ENCODE measurements around the gene VAMP4. TPM values are rescaled to one million over a fixed set of nuclear protein-coding genes. Genes with fewer than 3 reads are reported as not detected.

Gene VAMP4
- total RNA-seq, 1 donor from 2014 or later = 3.6 TPM

DNA sequence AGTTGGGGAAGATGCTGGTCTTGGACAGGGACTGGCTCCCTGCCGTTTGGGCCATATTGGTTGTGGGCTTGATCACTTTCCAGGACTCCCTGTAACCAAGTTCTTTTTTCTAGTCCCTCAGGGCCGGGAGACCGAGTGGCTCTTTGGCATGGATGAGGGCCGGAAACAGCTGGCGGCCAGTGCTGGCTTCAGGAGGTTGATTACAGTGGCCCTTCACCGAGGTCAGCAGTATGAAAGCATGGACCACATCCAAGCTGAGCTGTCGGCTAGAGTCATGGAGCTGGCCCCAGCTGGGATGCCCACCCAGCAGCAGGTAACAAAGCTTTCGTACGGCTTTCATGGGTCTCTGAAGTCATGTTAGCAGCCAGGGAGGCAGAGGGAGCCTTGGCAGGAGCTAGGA, 43.9 kb upstream of the VAMP4 start:
- no peak overlapping the region for H3K27ac ChIP-seq
- H3K9me3 ChIP-seq = no peaks in the 10 kb centered on the region
- no peak for DNase-seq (ENCODE audit: low spot score in 2 of 2)
- H3K27me3 ChIP-seq = no peaks in the 10 kb centered on the region
- peaks cover 44 to 67% of the 10 kb centered on the region in 2 donors for H3K36me3 ChIP-seq
- peaks cover 5 to 18% of the 10 kb centered on the region in 2 donors for H3K4me1 ChIP-seq
- TF ChIP-seq CTCF (IDR thresholded peaks at IDR 0.05) = no peak
- intact Hi-C loops (cut with DNase I) = no loop called here
- no peak overlapping the region for H3K4me3 ChIP-seq

GRCh38 chr1:171784784-171785183, 42.9 kb upstream of the VAMP4 start:
- peaks cover 40 to 57% of the 10 kb centered on the region in 2 donors for H3K36me3 ChIP-seq
- no peak for DNase-seq (ENCODE audit: low spot score in 2 of 2)
- no peaks in the 10 kb centered on the region for H3K9me3 ChIP-seq
- no peak overlapping the region for H3K4me3 ChIP-seq
- no peak overlapping the region for H3K27ac ChIP-seq
- no peak for TF ChIP-seq CTCF (IDR thresholded peaks at IDR 0.05)
- intact Hi-C loops (cut with DNase I) = loop anchor here (5.0 kb wide), 2 partner anchors 297 to 748 kb away; partner anchors contain the start of genes PRRC2C and SUCO
- no peaks in the 10 kb centered on the region for H3K27me3 ChIP-seq
- H3K4me1 ChIP-seq = peaks cover 5 to 18% of the 10 kb centered on the region in 2 donors

- peaks cover 5 to 18% of the 10 kb centered on the region in 2 donors for H3K4me1 ChIP-seq
- DNase-seq (ENCODE audit: low spot score in 2 of 2) = no peak
- no peak overlapping the region for H3K27ac ChIP-seq
- no peaks in the 10 kb centered on the region for H3K27me3 ChIP-seq
- intact Hi-C loops (cut with DNase I) = loop anchor here (5.0 kb wide), 2 partner anchors 297 to 748 kb away; partner anchors contain the start of genes PRRC2C and SUCO
- TF ChIP-seq CTCF (IDR thresholded peaks at IDR 0.05) = no peak
- no peak overlapping the region for H3K4me3 ChIP-seq
- no peaks in the 10 kb centered on the region for H3K9me3 ChIP-seq
- peaks cover 36 to 49% of the 10 kb centered on the region in 2 donors for H3K36me3 ChIP-seq
These were observed 42.1 kb upstream of the VAMP4 start for GRCh38 chr1:171783816-171784530.

DNA sequence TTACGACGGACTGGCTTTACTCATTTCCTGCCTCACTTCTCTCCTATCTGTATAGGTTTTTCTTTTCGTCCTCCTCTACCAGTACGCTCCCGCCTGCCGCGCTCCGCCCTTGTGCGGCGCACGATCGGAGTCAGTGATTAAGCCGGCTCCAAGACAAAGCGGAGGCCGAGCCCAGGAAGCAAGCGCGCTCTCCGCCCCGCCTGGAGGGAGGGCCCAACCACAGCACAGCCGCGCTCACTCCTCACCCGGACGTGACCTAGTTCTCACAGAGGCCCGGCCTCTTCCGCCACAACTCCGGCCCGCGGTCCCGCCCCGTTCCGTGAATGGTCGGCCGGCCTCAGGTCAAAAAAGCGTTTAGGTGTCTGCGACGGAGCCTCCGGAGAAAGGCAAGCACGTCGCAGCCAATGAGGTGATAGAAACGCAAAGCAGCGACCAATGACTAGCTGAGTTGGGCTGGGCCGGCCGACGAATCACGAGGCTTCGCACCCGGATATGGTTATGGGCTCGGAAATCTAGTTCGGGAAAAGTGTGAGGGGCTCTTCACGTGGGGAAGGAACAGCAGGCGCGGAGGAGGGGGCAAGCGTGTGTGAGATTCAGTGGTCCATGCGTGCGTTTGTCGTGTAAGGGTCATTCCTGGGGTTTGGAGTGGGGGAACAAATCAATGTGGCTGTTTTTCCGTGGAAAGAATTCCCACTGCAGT, 39.5 kb upstream of the VAMP4 start, which contains the start of gene METTL13:
METTL13 (plus strand) TSS at position 485 of the 700 bp plus-strand sequence. CDS start 308 bp downstream, outside the sequence.
- Histone ChIP-seq H3K36me3 (peaks cover 14 to 23% of the 10 kb centered on the region in 2 donors), H3K4me3 (peak within 1 kb of the TSS; percentile 88 to 96), H3K27ac (peak within 1 kb of the TSS; percentile 78 to 91), H3K4me1 (peaks cover 5 to 15% of the 10 kb centered on the region in 2 donors), H3K27me3 (no peaks in the 10 kb centered on the region), H3K9me3 (no peaks in the 10 kb centered on the region)
- intact Hi-C loops (cut with DNase I) = loop anchor here (1.0 to 5.0 kb wide), 6 partner anchors 39 to 751 kb away; partner anchors contain the start of genes DNM3, PRRC2C, SUCO and VAMP4
- no peak for TF ChIP-seq CTCF (IDR thresholded peaks at IDR 0.05)
- DNase-seq (ENCODE audit: low spot score in 2 of 2) = peak; percentile 95 to 100

GRCh38 chr1:171780583-171781175, 38.8 kb upstream of the VAMP4 start:
- no peak for DNase-seq (ENCODE audit: low spot score in 2 of 2)
- H3K4me1 ChIP-seq = peaks cover 5 to 15% of the 10 kb centered on the region in 2 donors
- peaks cover 9 to 16% of the 10 kb centered on the region in 2 donors for H3K36me3 ChIP-seq
- H3K4me3 ChIP-seq = peak overlapping the region; percentile 65
- H3K27me3 ChIP-seq = no peaks in the 10 kb centered on the region
- H3K27ac ChIP-seq = peak overlapping the region; percentile 74 to 87
- intact Hi-C loops (cut with DNase I) = loop anchor here (1.0 to 5.0 kb wide), 6 partner anchors 38 to 752 kb away; partner anchors contain the start of genes DNM3, PRRC2C, SUCO and VAMP4
- peak in 1 of 3 experiments; percentile 6 for TF ChIP-seq CTCF (IDR thresholded peaks at IDR 0.05)
- H3K9me3 ChIP-seq = no peaks in the 10 kb centered on the region

All from ascending aorta (tissue), 2 donors.